ENCODE results near the gene GNAT2.
A peak's percentile ranks its signal among the peaks of the same experiment; 100 is the strongest.

The GNAT2 gene

GRCh38 chr1:109605381-109605780, 14.0 kb downstream of the GNAT2 start:
- no peak for DNase-seq

DNA sequence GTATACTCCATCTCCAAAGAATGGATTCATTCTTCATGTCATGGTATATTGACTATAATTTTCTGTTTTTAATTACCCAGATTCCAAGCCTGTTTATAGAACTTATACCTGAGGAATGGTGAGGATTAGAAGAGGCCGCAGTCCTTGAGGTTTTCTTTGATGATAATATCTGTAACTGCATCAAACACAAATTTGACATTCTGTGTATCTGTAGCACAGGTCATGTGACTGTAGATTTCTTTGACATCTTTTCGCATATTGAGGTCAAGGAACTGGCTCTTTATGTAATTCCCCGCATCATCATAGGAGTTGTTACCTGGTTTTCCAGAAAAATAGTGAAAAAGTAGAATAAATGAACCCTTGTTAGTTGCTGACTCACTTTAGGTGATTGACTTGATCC, 16.2 kb downstream of the GNAT2 start:
- DNase-seq: peak; percentile 32

- no peak for DNase-seq
Measured at GRCh38 chr1:109598655-109599054, 20.8 kb downstream of the GNAT2 start.

- no peak for DNase-seq
Measured at GRCh38 chr1:109598156-109598555, 21.3 kb downstream of the GNAT2 start.

DNA sequence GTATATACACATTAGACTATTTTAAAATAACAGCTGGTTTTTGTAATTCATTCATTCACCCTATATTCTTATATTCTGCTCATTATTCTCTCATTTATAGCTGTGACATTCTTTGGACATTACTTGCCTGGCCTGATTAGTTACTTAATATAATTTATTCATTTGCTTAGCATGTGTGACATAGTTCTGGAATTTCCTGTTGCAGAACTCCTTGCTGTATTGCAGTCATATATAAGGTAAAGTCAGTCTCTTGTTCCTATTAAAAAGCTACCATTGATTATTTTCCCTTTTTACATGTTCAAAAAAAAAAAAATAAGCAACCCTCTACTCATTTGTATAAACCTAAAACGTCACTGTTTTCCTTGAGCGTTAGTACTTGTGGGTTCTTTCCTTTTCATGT, 23.9 kb downstream of the GNAT2 start:
- no peak for DNase-seq

DNA sequence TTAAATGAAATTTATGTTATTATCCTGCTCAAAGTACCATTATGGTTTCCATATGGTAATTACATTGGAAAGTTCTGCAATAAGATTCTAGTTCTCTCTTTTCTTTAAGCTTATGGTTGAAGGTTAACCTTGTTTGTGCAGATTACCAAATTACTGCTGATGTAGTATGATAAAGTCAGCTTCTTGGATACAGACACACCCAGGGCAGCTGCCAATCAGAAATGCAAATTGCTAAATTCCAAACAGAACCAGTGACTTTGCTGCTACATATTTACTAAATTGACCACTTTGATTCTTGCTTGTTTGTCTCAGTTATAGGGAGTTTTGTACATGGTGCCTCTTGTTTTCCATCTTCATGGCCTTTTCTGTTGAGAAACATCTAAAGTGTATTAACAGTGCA, 26.5 kb downstream of the GNAT2 start:
- DNase-seq: no peak

- DNase-seq: no peak
Measured at GRCh38 chr1:109589679-109590078, 29.7 kb downstream of the GNAT2 start.

- no peak for DNase-seq
Measured at GRCh38 chr1:109589177-109589576, 30.2 kb downstream of the GNAT2 start.

GRCh38 chr1:109586055-109586454, 33.4 kb downstream of the GNAT2 start:
- DNase-seq: no peak

DNA sequence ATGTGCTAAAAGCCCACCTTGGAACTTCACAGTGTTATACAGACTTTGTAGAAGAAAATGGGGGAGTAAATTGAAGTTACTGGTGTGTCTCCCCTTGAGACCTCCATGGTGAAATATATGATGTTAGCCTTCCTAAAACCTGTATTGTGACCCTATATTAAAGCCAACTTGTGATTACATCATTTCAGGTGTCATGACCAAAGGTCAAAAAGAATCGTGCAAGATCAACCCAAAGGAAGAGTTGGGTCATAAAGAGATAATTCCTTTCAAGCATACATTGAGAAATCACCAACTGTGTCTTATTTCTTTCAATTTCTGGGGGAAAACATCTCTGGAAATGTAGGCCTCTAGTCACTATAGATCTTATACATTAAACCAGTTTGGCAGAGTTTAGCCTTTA, 34.6 kb downstream of the GNAT2 start:
- DNase-seq: no peak

DNA sequence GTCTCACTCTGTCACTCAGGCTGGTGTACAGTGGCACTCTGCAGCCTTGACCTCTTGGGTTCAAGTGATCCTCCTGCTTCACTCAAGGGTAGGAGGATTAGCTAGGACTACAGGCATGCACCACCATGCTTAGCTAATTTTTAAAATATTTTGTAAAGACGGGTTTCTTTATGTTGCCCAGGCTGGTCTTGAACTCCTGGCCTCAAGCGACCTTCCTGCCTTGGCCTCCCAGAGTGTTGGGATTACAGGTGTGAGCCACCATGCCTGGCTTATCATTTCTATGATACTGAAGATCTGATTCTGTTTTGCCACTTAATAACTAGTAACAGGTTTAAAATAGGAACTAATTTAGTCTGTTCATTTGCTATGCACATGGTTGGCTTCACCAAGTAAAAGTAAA, 37.4 kb downstream of the GNAT2 start:
- DNase-seq: no peak

DNA sequence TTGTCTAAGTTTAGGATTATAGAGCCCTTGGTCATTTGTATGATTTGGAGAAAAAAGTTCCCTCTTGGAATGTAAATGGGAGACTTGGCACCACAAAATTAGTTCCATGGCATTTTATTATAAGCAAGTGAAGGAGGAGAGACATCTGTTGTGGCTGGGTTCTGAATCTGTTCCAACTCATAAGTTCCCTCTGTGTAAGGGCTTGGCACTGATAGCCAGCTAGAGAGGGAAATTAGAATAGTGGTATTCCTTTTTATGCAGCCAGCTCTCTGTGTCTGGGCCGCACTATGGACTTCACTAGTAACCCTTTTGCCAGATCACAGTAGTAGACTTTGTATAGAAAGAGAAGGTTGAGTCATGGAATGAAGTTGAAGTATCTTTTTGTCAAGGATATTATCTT, 39.9 kb downstream of the GNAT2 start:
- DNase-seq: no peak

DNA sequence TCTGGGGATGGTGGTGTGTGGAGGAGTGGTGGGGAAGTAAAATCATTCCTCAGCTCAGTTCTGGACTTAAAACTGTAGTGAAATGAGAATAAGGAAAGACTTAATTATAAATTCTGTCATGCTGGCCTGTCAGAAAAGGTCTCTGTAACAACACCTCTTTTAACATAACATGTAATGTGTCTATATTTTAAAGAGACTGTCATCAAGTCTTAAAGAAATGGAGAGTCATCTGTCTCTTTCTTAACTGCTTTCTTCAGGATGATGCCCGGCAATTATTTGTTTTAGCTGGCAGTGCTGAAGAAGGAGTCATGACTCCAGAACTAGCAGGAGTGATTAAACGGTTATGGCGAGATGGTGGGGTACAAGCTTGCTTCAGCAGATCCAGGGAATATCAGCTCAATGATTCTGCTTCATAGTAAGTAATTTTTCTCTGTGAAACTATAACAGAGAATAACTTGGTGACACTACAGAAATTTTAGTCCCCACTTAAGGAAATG, 40.4 kb downstream of the GNAT2 start:
- no peak for DNase-seq

DNA sequence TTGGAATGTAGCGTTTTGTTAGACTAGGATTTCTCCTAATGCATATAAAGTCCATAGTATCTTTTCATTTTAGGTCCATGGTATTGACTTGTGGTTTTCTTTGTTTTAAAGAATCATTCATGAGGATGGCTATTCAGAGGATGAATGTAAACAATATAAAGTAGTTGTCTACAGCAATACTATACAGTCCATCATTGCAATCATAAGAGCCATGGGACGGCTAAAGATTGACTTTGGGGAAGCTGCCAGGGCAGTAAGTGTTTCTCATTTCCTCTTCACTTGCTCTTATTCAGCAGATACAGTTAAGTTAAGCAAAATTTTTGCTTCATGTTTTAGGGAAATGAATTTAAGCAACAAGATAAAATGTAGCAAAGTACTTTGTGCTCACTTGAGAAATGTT, 45.6 kb downstream of the GNAT2 start:
- DNase-seq: no peak

- DNase-seq: no peak
Measured at GRCh38 chr1:109570414-109570813, 49.0 kb downstream of the GNAT2 start.

GRCh38 chr1:109569323-109569722, 50.1 kb downstream of the GNAT2 start:
- no peak for DNase-seq

DNA sequence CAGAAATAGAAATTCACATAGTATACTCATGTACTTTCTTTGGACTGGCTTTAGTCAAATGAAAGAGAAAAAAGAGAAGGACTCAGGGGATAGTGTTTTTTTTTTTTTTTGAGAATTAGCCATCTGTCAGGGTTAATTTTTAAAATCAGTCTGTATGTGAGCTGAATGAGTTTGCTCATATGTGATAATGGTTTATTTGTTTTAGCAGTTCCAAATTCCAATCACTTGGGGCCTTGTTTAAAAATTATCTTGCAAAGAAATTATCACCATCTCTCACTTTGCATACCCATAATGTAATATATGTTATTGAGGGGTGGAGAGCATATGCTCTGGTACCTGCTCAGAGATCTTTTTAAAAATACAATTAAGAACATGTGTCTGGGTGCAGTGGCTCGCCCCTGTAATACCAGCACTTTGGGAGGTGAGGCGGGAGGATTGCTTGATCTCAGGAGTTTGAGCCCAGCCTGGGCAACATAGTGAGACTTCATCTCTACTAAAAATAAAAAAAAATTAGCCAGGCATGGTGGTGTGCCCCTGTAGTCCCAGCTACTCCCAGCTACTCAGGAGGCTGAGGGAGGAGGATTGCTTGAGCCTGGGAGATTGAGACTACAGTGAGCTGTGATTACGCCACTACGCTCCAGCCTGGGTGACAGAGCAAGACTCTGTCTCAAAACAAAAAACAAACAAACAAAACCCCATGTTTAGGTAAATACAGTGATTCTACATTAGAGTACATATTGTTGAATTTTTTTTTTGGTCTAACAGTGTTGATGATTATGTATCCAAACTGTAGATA, 51.3 kb downstream of the GNAT2 start:
- no peak for DNase-seq

- no peak for DNase-seq
Measured at GRCh38 chr1:109566982-109567381, 52.4 kb downstream of the GNAT2 start.

DNA sequence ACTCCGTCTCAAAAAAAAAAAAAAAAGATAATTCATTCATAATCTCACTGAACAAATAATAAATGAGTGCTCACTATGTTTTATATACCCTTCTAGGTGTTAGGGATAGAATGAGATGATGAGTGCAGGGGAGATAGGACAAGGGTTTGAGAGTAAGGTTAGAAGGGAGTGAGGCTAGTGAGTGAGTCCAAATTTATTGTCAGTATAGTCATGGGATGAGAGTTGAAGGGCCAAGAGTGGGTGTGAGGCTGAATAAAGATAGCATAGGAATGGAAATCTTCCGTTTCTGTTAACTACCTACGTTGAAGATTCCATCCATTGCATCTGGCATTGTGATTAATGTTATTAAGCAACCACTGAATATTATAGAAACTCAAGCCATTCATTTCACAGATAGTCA, 54.2 kb downstream of the GNAT2 start:
- DNase-seq: no peak

DNA sequence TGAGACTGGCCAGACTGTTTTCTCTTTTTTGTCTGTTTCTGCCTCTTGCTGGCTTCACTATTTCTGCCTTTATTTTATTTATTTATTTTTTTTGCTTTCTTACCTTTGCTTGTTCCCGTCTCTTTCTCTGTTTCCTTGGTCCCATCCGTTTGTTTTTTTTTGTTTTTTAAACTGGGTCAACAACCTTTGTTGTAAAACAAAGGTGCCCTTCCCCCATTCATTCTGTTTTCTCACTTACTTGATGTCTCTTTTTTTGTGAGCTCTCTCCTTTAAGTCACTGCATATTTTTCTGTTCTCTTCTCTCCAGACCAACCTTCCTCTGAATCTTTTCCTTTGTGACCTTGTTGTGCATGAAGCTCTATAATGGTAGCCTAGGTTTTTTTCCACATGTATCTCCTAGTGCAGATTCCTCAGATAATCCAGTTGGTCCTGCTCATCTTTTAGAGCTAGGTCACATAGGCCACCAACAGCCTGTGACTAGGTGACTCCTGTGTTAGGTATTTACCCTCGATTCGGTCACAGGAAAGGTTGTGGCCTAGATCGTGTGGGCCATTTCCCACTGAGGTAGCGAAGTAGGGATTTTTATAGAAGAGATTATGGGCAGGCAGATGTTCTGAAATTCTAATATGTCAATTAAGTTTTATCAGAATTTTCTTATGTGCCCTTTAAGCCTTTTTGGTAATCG, 55.1 kb downstream of the GNAT2 start:
- DNase-seq: no peak

DNA sequence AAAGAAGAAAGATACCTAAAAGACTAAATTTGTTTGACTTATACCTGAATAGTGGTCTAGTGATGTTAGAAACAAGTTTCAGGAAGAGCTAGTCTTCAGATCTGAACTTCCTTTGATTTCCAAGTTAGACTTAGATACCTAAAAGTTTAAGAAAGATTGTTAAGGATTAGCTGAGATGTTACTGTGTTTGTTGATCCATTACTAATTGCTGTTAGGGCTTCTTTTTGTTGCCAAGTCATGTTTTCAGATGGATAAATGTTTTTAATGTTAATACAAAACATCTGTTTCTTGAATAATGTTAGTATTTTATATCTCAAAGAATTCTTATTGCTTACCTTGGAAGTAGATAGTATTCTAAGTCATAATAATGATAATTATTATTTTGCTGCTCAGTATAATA, 59.4 kb downstream of the GNAT2 start:
- no peak for DNase-seq

GRCh38 chr1:109557520-109557919, 61.9 kb downstream of the GNAT2 start:
- DNase-seq: no peak

GRCh38 chr1:109556563-109556962, 62.9 kb downstream of the GNAT2 start:
- DNase-seq: no peak
